Vagina (tissue), 2 donors: Measurements from ENCODE around the gene PHTF2.
"Not testable (repeated sequence)": the region's sequence is repeated elsewhere in the genome, so short reads cannot be mapped to it uniquely, and the experiment has no call there.

Experiments
- POLR2A ChIP-seq, 2 donors: fragments of 450-650 bp; IDR thresholded peaks; one replicate each; pipeline ENCODE4 v1.6.1; 2017; ENCODE audit warnings: antibody characterized with exemption in 2 of 2, mild to moderate bottlenecking in 2 of 2, moderate library complexity in 2 of 2
- POLR2AphosphoS5 ChIP-seq, 2 donors: sonication (generic); formaldehyde crosslinking; IDR thresholded peaks; one replicate each; pipeline ENCODE4 v1.9.0; 2017; ENCODE audit warnings: antibody characterized with exemption in 2 of 2, mild to moderate bottlenecking in 2 of 2, low read depth in 1 of 2; ENCODE audit not compliant: insufficient read depth in 1 of 2
- TF ChIP-seq, protein P1 (sequence below), 3 experiments: fragments of 450-650 bp in 2 of 3; fragments of 200-600 bp in 1 of 3; sonication (generic) in 1 of 3; IDR thresholded peaks; one replicate each; pipeline ENCODE4 v1.5.1; 2017 to 2019; ENCODE audit warnings: antibody characterized with exemption in 3 of 3, mild to moderate bottlenecking in 2 of 3, moderate library complexity in 2 of 3

DNA sequence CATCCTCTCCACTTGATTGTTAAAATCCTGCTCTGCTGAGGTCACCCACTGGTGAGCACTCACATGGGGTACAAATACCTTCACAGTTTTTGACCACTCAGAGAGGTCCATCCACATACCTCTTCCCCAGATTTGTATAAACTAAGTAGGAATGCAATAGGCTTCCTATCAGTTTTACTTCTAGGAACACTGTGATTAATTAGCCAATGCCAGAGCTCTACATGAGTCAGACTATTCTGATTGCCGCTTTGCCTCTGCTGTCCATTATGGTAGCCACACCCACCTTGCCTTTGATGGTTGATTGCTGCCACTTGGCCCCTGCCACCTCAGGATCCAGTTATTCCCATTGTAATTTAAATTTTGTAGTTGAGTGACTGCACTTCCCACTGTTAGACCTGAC lies 73.7 kb downstream of the PHTF2 start:
- TF ChIP-seq, protein P1, sequence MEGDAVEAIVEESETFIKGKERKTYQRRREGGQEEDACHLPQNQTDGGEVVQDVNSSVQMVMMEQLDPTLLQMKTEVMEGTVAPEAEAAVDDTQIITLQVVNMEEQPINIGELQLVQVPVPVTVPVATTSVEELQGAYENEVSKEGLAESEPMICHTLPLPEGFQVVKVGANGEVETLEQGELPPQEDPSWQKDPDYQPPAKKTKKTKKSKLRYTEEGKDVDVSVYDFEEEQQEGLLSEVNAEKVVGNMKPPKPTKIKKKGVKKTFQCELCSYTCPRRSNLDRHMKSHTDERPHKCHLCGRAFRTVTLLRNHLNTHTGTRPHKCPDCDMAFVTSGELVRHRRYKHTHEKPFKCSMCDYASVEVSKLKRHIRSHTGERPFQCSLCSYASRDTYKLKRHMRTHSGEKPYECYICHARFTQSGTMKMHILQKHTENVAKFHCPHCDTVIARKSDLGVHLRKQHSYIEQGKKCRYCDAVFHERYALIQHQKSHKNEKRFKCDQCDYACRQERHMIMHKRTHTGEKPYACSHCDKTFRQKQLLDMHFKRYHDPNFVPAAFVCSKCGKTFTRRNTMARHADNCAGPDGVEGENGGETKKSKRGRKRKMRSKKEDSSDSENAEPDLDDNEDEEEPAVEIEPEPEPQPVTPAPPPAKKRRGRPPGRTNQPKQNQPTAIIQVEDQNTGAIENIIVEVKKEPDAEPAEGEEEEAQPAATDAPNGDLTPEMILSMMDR (IDR thresholded peaks at IDR 0.05): not testable (repeated sequence)
- not testable (repeated sequence) for TF ChIP-seq POLR2AphosphoS5 (IDR thresholded peaks at IDR 0.05; ENCODE audit: insufficient read depth in 1 of 2, low read depth in 1 of 2); POLR2A (IDR thresholded peaks at IDR 0.05)
